Progenitor cell of endocrine pancreas (in vitro differentiated cells): ENCODE measurements around the gene LALBA. TPM values are rescaled to one million over a fixed set of nuclear protein-coding genes. Genes with fewer than 3 reads are reported as not detected.
A peak's percentile ranks its signal among the peaks of the same experiment; 100 is the strongest.

Source experiments
- DNase-seq: peaks from one replicate; pipeline ENCODE4 v3.0.0; 2021; ENCODE audit warnings: low spot score; ENCODE audit not compliant: unreplicated experiment
- H3K27ac Mint-ChIP-seq: 2 replicates; pipeline ENCODE4 v1.8.0; 2021; ENCODE audit warnings: mild to moderate bottlenecking, moderate library complexity, mixed read lengths
- H3K27me3 Mint-ChIP-seq: 2 replicates; pipeline ENCODE4 v1.8.0; 2021; ENCODE audit warnings: mixed read lengths
- H3K36me3 Mint-ChIP-seq: 2 replicates; pipeline ENCODE4 v1.8.0; 2022; ENCODE audit warnings: mixed read lengths; ENCODE audit not compliant: insufficient read depth
- H3K4me1 Mint-ChIP-seq: 2 replicates; pipeline ENCODE4 v1.8.0; 2021; ENCODE audit warnings: low read depth, mixed read lengths
- H3K4me3 Mint-ChIP-seq: 2 replicates; pipeline ENCODE4 v1.8.0; 2021; ENCODE audit warnings: low read depth, mild to moderate bottlenecking, moderate library complexity, mixed read lengths
- H3K9me3 Mint-ChIP-seq: 2 replicates; pipeline ENCODE4 v1.8.0; 2021; ENCODE audit warnings: low read depth, mixed read lengths
- CTCF ChIP-seq: fragments of 200-600 bp; sonication (generic); IDR thresholded peaks from one replicate; pipeline ENCODE4 v1.5.0; 2021; ENCODE audit warnings: antibody characterized with exemption, mild to moderate bottlenecking; ENCODE audit not compliant: unreplicated experiment
- long read RNA-seq: library from polyadenylated mRNA; unstranded; transcript quantifications from one replicate; pipeline ENCODE4 v2.0.0, GENCODE V29; 2020
- total RNA-seq: library from RNA; stranded (reverse); gene quantifications from 2 replicates; pipeline ENCODE4 v1.2.1, GENCODE V29; 2021

Gene LALBA
- total RNA-seq, result not detected in 2 replicates
- long read RNA-seq, result 0 reads

DNA sequence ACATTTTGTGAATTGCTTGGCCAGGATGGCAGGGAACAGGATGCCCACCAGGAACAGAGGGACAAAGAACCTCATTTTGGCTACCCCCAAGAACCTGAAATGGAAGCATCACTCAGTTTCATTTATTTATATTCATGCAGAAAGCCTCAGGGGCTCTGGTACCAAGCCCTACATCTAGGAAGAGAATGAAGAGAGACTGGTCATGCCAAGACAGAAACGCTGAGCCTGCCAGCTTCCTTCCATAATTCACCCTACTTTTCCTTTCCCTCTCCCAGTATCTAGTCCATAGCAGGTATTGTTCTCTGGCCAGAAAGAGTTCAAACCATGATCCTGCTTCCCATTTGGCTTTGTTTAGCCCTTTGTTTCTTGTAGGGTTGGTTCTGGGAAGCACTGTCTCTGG is at the start of gene LALBA:
TSS of gene LALBA (minus strand) at position 101 of the 400 bp plus-strand sequence. CDS start at position 75, 26 bp downstream.
- Mint-ChIP-seq H3K4me3 (no peak within 1 kb of the TSS), H3K4me1 (no peaks in the 10 kb centered on the region), H3K9me3 (no peaks in the 10 kb centered on the region), H3K36me3 (no peaks in the 10 kb centered on the region), H3K27ac (no peak within 1 kb of the TSS), H3K27me3 (peaks cover 27% of the 10 kb centered on the region)
- no peak for TF ChIP-seq CTCF
- DNase-seq, result no peak

- Mint-ChIP-seq H3K4me3 (no peak overlapping the region), H3K36me3 (no peaks in the 10 kb centered on the region), H3K9me3 (peaks cover 10% of the 10 kb centered on the region), H3K27ac (no peak overlapping the region), H3K27me3 (peaks cover 19% of the 10 kb centered on the region), H3K4me1 (no peaks in the 10 kb centered on the region)
- peak; percentile 69 for DNase-seq
- peak; percentile 94 for TF ChIP-seq CTCF
Observed at GRCh38 chr12:48618541-48618940, 48.7 kb upstream of the LALBA start.

- no peak for TF ChIP-seq CTCF
- DNase-seq, result no peak
- H3K27ac Mint-ChIP-seq, result no peak overlapping the region
- H3K4me3 Mint-ChIP-seq, result no peak overlapping the region
- no peaks in the 10 kb centered on the region for H3K4me1 Mint-ChIP-seq
- peaks cover 18% of the 10 kb centered on the region for H3K27me3 Mint-ChIP-seq
- peaks cover 11% of the 10 kb centered on the region for H3K9me3 Mint-ChIP-seq
- no peaks in the 10 kb centered on the region for H3K36me3 Mint-ChIP-seq
Observed at GRCh38 chr12:48615681-48616080, 45.8 kb upstream of the LALBA start.

GRCh38 chr12:48613321-48613720 is 43.5 kb upstream of the LALBA start:
- Mint-ChIP-seq H3K27me3 (peaks cover 8% of the 10 kb centered on the region), H3K27ac (no peak overlapping the region), H3K9me3 (peaks cover 23% of the 10 kb centered on the region), H3K4me3 (no peak overlapping the region), H3K4me1 (no peaks in the 10 kb centered on the region), H3K36me3 (no peaks in the 10 kb centered on the region)
- TF ChIP-seq CTCF, result no peak
- DNase-seq, result no peak

DNA sequence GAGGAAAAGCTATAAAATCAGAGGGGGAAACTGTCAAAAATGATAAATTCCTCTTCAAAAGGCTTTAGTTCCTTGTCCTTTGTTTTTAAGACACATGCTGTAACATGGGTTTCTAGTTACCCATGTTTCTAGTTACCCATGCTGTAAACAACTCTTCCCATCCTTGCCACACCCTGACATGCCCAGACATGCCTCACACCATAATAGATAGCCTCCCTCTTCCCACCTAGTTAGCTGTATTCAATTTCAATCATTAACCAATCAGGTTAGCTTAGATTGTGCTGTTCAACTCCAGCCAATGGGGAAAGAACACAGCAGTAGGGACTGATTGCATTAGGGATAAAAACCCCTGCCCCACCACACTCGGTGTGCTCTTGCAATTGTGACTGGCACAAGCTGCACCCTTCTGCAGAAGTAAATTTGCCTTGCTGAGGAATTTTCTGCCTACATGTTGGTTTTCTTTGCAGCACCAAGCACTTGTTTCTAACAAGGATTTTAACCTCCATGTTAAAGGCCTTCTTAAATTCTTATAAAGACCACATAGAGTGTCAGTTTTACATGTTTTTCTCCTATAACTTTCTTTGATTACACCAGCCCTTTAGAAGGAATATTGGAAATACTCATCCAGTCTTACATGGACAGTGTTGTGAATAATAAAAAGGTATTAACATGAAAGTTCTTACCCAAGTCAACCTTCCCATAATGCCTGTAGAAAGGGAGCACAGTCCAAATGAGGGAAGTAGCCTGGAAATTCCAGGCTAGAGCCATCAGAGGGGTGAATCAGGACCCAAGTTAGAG is 32.5 kb upstream of the LALBA start:
- Mint-ChIP-seq H3K4me1 (no peaks in the 10 kb centered on the region), H3K27ac (no peak overlapping the region), H3K36me3 (no peaks in the 10 kb centered on the region), H3K27me3 (peaks cover 2% of the 10 kb centered on the region), H3K4me3 (no peak overlapping the region), H3K9me3 (peaks cover 36% of the 10 kb centered on the region)
- TF ChIP-seq CTCF, result no peak
- no peak for DNase-seq
